IPS-18c (cell line): ENCODE results near the gene YPEL1.
"Not testable (repeated sequence)": the region's sequence is repeated elsewhere in the genome, so short reads cannot be mapped to it uniquely, and the experiment has no call there.

Experiments
- H3K4me3 ChIP-seq: 2 replicates; pipeline ENCODE4 v1.7.0; 2013; ENCODE audit warnings: low read depth, mild to moderate bottlenecking, low read length, moderate library complexity; ENCODE audit not compliant: insufficient read depth
- H3K9me3 ChIP-seq: one replicate; pipeline ENCODE4 v1.6.1; 2013; ENCODE audit warnings: mild to moderate bottlenecking, low read length, moderate library complexity; ENCODE audit not compliant: control insufficient read depth, insufficient read depth

The YPEL1 gene

GRCh38 chr22:21758091-21758864 lies 22.7 kb upstream of the YPEL1 start:
- H3K9me3 ChIP-seq = no peaks in the 10 kb centered on the region
- no peak overlapping the region for H3K4me3 ChIP-seq

- Histone ChIP-seq H3K4me3 (no peak overlapping the region), H3K9me3 (no peaks in the 10 kb centered on the region)
These were observed 20.3 kb upstream of the YPEL1 start for GRCh38 chr22:21755851-21756284.

GRCh38 chr22:21754523-21754922 lies 18.9 kb upstream of the YPEL1 start:
- no peak overlapping the region for H3K4me3 ChIP-seq

GRCh38 chr22:21753374-21754111 lies 17.9 kb upstream of the YPEL1 start:
- H3K9me3 ChIP-seq = no peaks in the 10 kb centered on the region
- no peak overlapping the region for H3K4me3 ChIP-seq

More at GRCh38 chr22:21754523-21754922, 18.9 kb upstream of the YPEL1 start:
- no peaks in the 10 kb centered on the region for H3K9me3 ChIP-seq

GRCh38 chr22:21752276-21752675 lies 16.7 kb upstream of the YPEL1 start:
- H3K9me3 ChIP-seq = no peaks in the 10 kb centered on the region
- H3K4me3 ChIP-seq = no peak overlapping the region

GRCh38 chr22:21745948-21746347 lies 10.4 kb upstream of the YPEL1 start:
- no peak overlapping the region for H3K4me3 ChIP-seq
- H3K9me3 ChIP-seq = no peaks in the 10 kb centered on the region

- not testable (repeated sequence) for H3K4me3 ChIP-seq, H3K9me3 ChIP-seq
These were observed 9.3 kb upstream of the YPEL1 start for GRCh38 chr22:21744917-21745316.

- Histone ChIP-seq H3K4me3 (no peak overlapping the region), H3K9me3 (no peaks in the 10 kb centered on the region)
These were observed 6.2 kb upstream of the YPEL1 start for GRCh38 chr22:21741790-21742189.

GRCh38 chr22:21741059-21741458 lies 5.5 kb upstream of the YPEL1 start:
- Histone ChIP-seq H3K4me3 (no peak overlapping the region), H3K9me3 (no peaks in the 10 kb centered on the region)

- Histone ChIP-seq H3K4me3 (no peak overlapping the region), H3K9me3 (no peaks in the 10 kb centered on the region)
These were observed 4.3 kb upstream of the YPEL1 start for GRCh38 chr22:21739828-21740377.

- Histone ChIP-seq H3K4me3 (no peak overlapping the region), H3K9me3 (no peaks in the 10 kb centered on the region)
These were observed 3.4 kb upstream of the YPEL1 start for GRCh38 chr22:21738966-21739365.

- Histone ChIP-seq H3K4me3 (no peak overlapping the region), H3K9me3 (no peaks in the 10 kb centered on the region)
These were observed 2.5 kb upstream of the YPEL1 start for GRCh38 chr22:21738081-21738480.

- Histone ChIP-seq H3K9me3 (no peaks in the 10 kb centered on the region), H3K4me3 (no peak overlapping the region)
These were observed 1.4 kb upstream of the YPEL1 start for GRCh38 chr22:21736948-21737347.

GRCh38 chr22:21736084-21736642 lies 569 bp upstream of the YPEL1 start:
- peak overlapping the region; percentile 71 for H3K4me3 ChIP-seq

GRCh38 chr22:21734540-21735199 lies 924 bp downstream of the YPEL1 start:
- Histone ChIP-seq H3K4me3 (peak overlapping the region; percentile 72), H3K9me3 (no peaks in the 10 kb centered on the region)

More at GRCh38 chr22:21736084-21736642, 569 bp upstream of the YPEL1 start:
- no peaks in the 10 kb centered on the region for H3K9me3 ChIP-seq

GRCh38 chr22:21731503-21731902 lies 4.1 kb downstream of the YPEL1 start:
- no peaks in the 10 kb centered on the region for H3K9me3 ChIP-seq
- H3K4me3 ChIP-seq = no peak overlapping the region

- no peaks in the 10 kb centered on the region for H3K9me3 ChIP-seq
These were observed 4.9 kb downstream of the YPEL1 start for GRCh38 chr22:21730535-21731308.

More at GRCh38 chr22:21730535-21731308, 4.9 kb downstream of the YPEL1 start:
- no peak overlapping the region for H3K4me3 ChIP-seq
